Breast epithelium (tissue), 4 donors: Measurements from ENCODE around the gene EXOSC5. TPM values are rescaled to one million over a fixed set of nuclear protein-coding genes. Genes with fewer than 3 reads are reported as not detected.

Experiments
- DNase-seq, 2 donors: peaks; one replicate each; pipeline ENCODE4 v3.0.0-alpha.2; 2019; ENCODE audit warnings: low spot score in 2 of 2
- H3K27ac ChIP-seq, 2 donors: fragments of 200-600 bp; sonication (generic) in 1 of 2; one replicate each; pipeline ENCODE4 v1.5.1; 2016 to 2019; ENCODE audit warnings: mild to moderate bottlenecking in 1 of 2
- H3K27me3 ChIP-seq, 2 donors: fragments of 200-600 bp; sonication (generic) in 1 of 2; one replicate each; pipeline versions ENCODE4 v1.5.1 to v1.6.0; 2017 to 2019; ENCODE audit warnings: control low read depth in 1 of 2, mild to moderate bottlenecking in 1 of 2
- H3K36me3 ChIP-seq: fragments of 200-600 bp; one replicate; pipeline ENCODE4 v1.5.1; 2019
- H3K4me1 ChIP-seq, 2 donors: fragments of 200-600 bp; sonication (generic); one replicate each; pipeline ENCODE4 v1.5.1; 2016 to 2019; ENCODE audit warnings: control low read depth in 1 of 2
- H3K4me3 ChIP-seq, 3 donors: fragments of 200-600 bp; sonication (generic); 1 replicate in 2 of 3; 2 replicates in 1 of 3; pipeline ENCODE4 v1.5.1; 2016 to 2019; ENCODE audit warnings: mild to moderate bottlenecking in 3 of 3, moderate library complexity in 2 of 3
- H3K9me3 ChIP-seq, 2 donors: fragments of 200-600 bp; sonication (generic) in 1 of 2; one replicate each; pipeline ENCODE4 v1.5.1; 2016 to 2019; ENCODE audit warnings: control low read depth in 1 of 2
- CTCF ChIP-seq, 3 donors: fragments of 450-650 bp; IDR thresholded peaks; one replicate each; pipeline ENCODE4 v1.5.1; 2016 to 2017; ENCODE audit warnings: antibody characterized with exemption in 3 of 3, mild to moderate bottlenecking in 3 of 3, moderate library complexity in 3 of 3
- POLR2A ChIP-seq: fragments of 450-650 bp; IDR thresholded peaks from one replicate; pipeline ENCODE4 v1.6.1; 2016; ENCODE audit warnings: antibody characterized with exemption, mild to moderate bottlenecking, moderate library complexity
- POLR2AphosphoS5 ChIP-seq, 3 donors: sonication (generic); formaldehyde crosslinking; IDR thresholded peaks; one replicate each; pipeline ENCODE4 v1.6.1; 2017; ENCODE audit warnings: antibody characterized with exemption in 3 of 3
- intact Hi-C: fragments of 100-400 bp; cut with DNase I; formaldehyde crosslinking; loops from one replicate; pipeline ENCODE4 v1.15.1; 2023; ENCODE audit warnings: low total_unique reads
- total RNA-seq, 3 donors: library from RNA; depleted of rRNA; stranded (reverse); fragments of >200 nt; gene quantifications; one replicate each; pipeline ENCODE4 v1.1.0, GENCODE V29; 2016

EXOSC5 gene
- total RNA-seq, 3 donors from 2014 or later = 18.2 to 20.6 (median 18.7) TPM

- Histone ChIP-seq H3K9me3 (no peaks in the 10 kb centered on the region), H3K27ac (no peak overlapping the region), H3K27me3 (no peaks in the 10 kb centered on the region), H3K36me3 (no peaks in the 10 kb centered on the region), H3K4me1 (peaks cover 0 to 9% of the 10 kb centered on the region in 2 donors), H3K4me3 (no peak overlapping the region)
- intact Hi-C loops = no loop called here
- DNase-seq = no peak
- TF ChIP-seq POLR2AphosphoS5 (IDR thresholded peaks at IDR 0.05) = no peak
- TF ChIP-seq CTCF (IDR thresholded peaks at IDR 0.05) = no peak
- no peak for TF ChIP-seq POLR2A
Observed at GRCh38 chr19:41430922-41431321, 33.8 kb upstream of the EXOSC5 start.

GRCh38 chr19:41428481-41428859 is 31.3 kb upstream of the EXOSC5 start:
- intact Hi-C loops = no loop called here
- TF ChIP-seq CTCF (IDR thresholded peaks at IDR 0.05) (no peak), POLR2AphosphoS5 (IDR thresholded peaks at IDR 0.05) (no peak), POLR2A (no peak)
- H3K4me3 ChIP-seq = peak overlapping the region; percentile 51 to 76 (median 51)

DNA sequence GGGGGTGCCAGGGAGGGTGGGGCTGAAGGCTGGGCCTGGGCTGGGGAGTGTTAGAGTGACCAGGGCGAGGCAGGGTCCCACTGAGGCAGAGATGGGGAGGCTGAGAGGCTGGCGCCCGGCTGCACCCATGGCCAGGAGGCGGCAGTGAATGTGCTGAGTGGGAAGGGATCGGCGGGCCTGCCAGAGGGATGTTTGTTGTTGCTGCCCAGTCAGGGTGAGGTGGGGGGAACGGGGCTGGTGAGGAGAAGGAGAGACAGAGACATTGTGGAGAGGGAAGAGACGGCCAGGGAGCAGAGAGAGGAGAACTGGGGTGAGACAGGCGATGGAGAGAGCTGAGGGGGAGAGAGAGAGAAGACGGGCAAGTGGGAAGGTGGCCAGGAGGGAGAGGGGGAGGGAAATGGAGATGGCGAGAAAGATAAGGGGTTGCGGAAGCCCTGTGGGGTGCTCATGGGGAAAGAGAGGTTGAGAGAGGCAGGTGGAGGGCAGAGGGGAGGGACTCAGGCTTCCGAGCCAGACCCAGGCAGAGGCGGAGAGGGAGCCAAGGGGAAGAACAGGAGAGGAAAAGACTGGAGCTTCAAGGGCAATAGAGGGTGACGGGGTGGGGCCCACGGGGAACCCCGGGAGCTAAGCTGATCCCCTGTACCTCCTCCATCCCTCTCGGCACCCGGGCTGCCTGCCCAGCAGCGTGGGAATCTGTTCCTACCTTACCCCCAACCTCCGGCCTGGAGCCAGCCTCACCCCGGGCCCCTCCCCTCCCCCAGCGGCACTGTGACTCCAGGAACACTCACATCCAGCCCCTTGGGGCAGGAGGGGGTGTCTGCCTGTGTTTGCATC is 30.7 kb upstream of the EXOSC5 start:
- peak in 1 of 2 donors; percentile 62 for DNase-seq
- H3K4me1 ChIP-seq = peaks cover 0 to 9% of the 10 kb centered on the region in 2 donors
- intact Hi-C loops = no loop called here
- H3K9me3 ChIP-seq = no peaks in the 10 kb centered on the region
- no peak for TF ChIP-seq POLR2A
- no peak for TF ChIP-seq POLR2AphosphoS5 (IDR thresholded peaks at IDR 0.05)
- no peak for TF ChIP-seq CTCF (IDR thresholded peaks at IDR 0.05)
- H3K4me3 ChIP-seq = peak overlapping the region; percentile 51 to 76 (median 51)
- peak overlapping the region; percentile 81 to 97 for H3K27ac ChIP-seq
- H3K36me3 ChIP-seq = no peaks in the 10 kb centered on the region
- no peaks in the 10 kb centered on the region for H3K27me3 ChIP-seq

More at GRCh38 chr19:41428481-41428859, 31.3 kb upstream of the EXOSC5 start:
- DNase-seq = no peak
- H3K27ac ChIP-seq = peak overlapping the region; percentile 81 to 97
- H3K27me3 ChIP-seq = no peaks in the 10 kb centered on the region
- no peaks in the 10 kb centered on the region for H3K9me3 ChIP-seq
- peaks cover 0 to 9% of the 10 kb centered on the region in 2 donors for H3K4me1 ChIP-seq
- H3K36me3 ChIP-seq = no peaks in the 10 kb centered on the region

DNA sequence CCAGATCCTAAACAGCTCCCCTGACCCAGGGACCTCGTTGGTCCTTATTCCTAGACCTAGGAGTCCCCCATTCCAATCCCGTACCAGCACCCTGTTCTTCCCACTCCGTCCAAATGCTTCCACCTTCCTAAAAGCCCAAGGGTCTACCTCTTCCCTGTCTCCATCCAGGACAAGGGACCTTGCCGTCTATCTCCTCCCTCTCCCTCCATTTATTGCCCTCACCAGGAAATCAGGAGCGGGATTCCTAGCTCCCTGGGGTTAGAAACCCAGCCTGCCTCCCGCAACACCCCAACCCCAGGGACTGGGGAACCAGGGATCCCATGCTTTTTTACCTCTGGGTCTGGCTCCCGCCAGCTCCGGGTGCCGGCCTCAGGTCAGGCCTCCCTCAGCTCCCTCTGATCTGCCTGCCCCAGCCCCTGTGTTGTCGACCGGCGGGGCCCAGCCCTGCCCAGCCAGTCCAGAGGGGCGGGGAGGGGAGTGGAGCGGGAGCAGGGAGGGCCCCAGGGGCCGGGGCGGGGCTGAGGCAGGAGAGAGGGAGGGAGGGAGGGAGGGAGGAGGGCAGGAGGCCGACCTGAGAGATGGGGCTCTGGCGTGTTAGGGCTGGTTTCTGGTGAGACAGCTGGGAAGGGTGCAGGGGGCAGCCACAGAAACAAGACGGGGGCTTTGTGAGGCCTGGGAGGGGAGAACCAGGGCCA is 29.9 kb upstream of the EXOSC5 start, which contains the start of gene B3GNT8:
TSS of gene B3GNT8 (minus strand) at position 423 of the 695 bp plus-strand sequence. CDS start 596 bp downstream, outside the sequence.
- no peaks in the 10 kb centered on the region for H3K9me3 ChIP-seq
- peaks cover 0 to 9% of the 10 kb centered on the region in 2 donors for H3K4me1 ChIP-seq
- no peaks in the 10 kb centered on the region for H3K27me3 ChIP-seq
- DNase-seq = peak; percentile 82 to 86
- H3K36me3 ChIP-seq = no peaks in the 10 kb centered on the region
- peak in 1 of 3 donors; percentile 21 for TF ChIP-seq POLR2AphosphoS5 (IDR thresholded peaks at IDR 0.05)
- TF ChIP-seq POLR2A = no peak
- TF ChIP-seq CTCF (IDR thresholded peaks at IDR 0.05) = no peak
- intact Hi-C loops = no loop called here
- H3K4me3 ChIP-seq = peak within 1 kb of the TSS; percentile 51 to 76 (median 51)
- H3K27ac ChIP-seq = peak within 1 kb of the TSS; percentile 81 to 97
